Esophagus (tissue), 2 donors: Measurements from ENCODE around the gene RCVRN. TPM values are rescaled to one million over a fixed set of nuclear protein-coding genes. Genes with fewer than 3 reads are reported as not detected.
"Not testable (repeated sequence)": the region's sequence is repeated elsewhere in the genome, so short reads cannot be mapped to it uniquely, and the experiment has no call there.

Experiments used
- H3K27ac ChIP-seq, 2 donors: one replicate each; pipeline ENCODE4 v1.5.1; 2013; ENCODE audit warnings: low read depth in 2 of 2, mild to moderate bottlenecking in 2 of 2, inconsistent platforms in 1 of 2, low read length in 1 of 2, moderate library complexity in 1 of 2
- H3K27me3 ChIP-seq, 2 donors: one replicate each; pipeline ENCODE4 v1.6.1; 2013; ENCODE audit warnings: low read length in 2 of 2, control low read depth in 1 of 2, mild to moderate bottlenecking in 1 of 2; ENCODE audit not compliant: insufficient read depth in 2 of 2, control insufficient read depth in 1 of 2
- H3K36me3 ChIP-seq, 2 donors: one replicate each; pipeline ENCODE4 v1.6.1; 2013; ENCODE audit warnings: low read length in 1 of 2; ENCODE audit not compliant: control insufficient read depth in 2 of 2, insufficient read depth in 2 of 2
- H3K4me1 ChIP-seq, 2 donors: one replicate each; pipeline ENCODE4 v1.6.1; 2013; ENCODE audit warnings: low read length in 1 of 2; ENCODE audit not compliant: control insufficient read depth in 2 of 2, insufficient read depth in 2 of 2
- H3K4me3 ChIP-seq, 2 donors: one replicate each; pipeline ENCODE4 v1.5.1; 2013; ENCODE audit warnings: low read length in 2 of 2, mild to moderate bottlenecking in 2 of 2, low read depth in 1 of 2, moderate library complexity in 1 of 2
- H3K9me3 ChIP-seq, 2 donors: one replicate each; pipeline ENCODE4 v1.6.1; 2013; ENCODE audit warnings: mild to moderate bottlenecking in 2 of 2, low read depth in 1 of 2, low read length in 1 of 2, moderate library complexity in 1 of 2; ENCODE audit not compliant: control insufficient read depth in 2 of 2, insufficient read depth in 1 of 2
- WGBS, 2 donors: extraction: QIAGEN DNeasy Blood & Tissue Kit; methylation state at CpG; one replicate each; pipeline ENCODE4 v1.1.7; 2013; 5-methylcytosine and 5-hydroxymethylcytosine counted together
- polyA plus RNA-seq, 2 donors: library from polyadenylated mRNA; stranded (reverse); fragments of 200-250 nt; gene quantifications; one replicate each; pipeline ENCODE4 v1.2.3, GENCODE V29; 2013
- donor health status: healthy with polysubstance abuse.
- donor health status: Bipolar disorder and iron deficiency.

RCVRN gene
- polyA plus RNA-seq, 2 donors, result 0.01 to 0.18 TPM

DNA sequence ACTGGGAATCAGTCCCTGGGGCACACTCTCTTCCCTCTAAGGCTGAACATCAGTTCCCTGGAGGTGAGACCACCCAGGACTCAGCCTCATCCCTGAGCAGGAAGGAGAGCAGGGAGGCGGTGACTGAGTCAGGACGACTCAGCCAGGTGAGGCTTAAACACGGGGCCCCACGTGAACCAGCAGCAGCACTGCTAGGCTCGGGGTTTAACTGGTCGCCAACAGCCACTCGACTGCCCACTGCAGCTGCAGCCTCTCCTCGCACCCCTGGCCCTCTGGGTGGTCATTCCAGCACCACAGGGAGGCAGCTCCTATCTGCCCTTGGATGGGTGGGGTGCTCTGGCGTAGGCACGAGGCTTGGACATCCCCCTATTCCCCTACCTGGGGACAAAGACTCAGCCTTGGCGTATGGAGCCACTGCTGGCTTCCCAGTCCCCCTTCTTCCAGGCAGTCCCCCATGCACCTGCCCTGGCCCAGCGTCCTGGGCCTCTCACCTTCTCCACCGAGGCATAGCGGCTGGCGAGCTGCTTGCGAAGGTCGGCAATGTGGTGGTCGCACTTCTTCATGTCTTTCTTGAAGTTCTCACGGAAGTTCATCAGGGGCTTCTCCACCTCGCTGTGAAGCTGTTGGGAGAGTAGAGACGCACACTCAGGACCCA lies 21.2 kb upstream of the RCVRN start:
- H3K27me3 ChIP-seq, result no peaks in the 10 kb centered on the region
- no peaks in the 10 kb centered on the region for H3K4me1 ChIP-seq
- WGBS, 2 donors, result 82 to 84% methylated on average over 21 of the region's 21 CpGs
- H3K9me3 ChIP-seq, result no peaks in the 10 kb centered on the region
- no peak overlapping the region for H3K4me3 ChIP-seq
- peaks cover 0 to 2% of the 10 kb centered on the region in 2 donors for H3K36me3 ChIP-seq
- no peak overlapping the region for H3K27ac ChIP-seq

DNA sequence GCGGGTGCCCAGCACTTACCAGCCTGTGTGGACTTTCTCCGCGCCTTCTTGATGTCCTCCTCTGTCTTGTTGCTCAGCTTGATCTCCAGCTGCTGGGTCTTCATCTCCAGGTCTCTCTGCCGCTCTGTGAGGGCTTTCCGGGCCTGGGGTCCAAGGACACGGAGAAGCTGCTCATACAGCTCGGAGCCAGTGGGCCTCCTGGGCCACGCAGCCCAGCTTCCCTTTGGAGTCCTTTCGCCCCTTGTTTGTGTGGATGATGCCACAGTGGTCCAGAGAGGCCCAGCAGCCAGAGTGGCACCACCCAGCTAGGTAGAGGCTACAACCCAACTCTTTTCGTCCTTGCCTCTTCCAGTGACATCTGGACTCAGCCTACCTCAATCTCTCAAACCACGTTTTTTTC lies 20.4 kb upstream of the RCVRN start:
- 91 to 92% methylated on average over 11 of the region's 11 CpGs for WGBS, 2 donors
- no peak overlapping the region for H3K27ac ChIP-seq

GRCh38 chr17:9924735-9925191 lies 19.7 kb upstream of the RCVRN start:
- 18 to 20% methylated on average over 6 of the region's 6 CpGs for WGBS, 2 donors
- no peak overlapping the region for H3K27ac ChIP-seq

More for the DNA sequence above, 20.4 kb upstream of the RCVRN start:
- H3K9me3 ChIP-seq, result no peaks in the 10 kb centered on the region
- peaks cover 0 to 2% of the 10 kb centered on the region in 2 donors for H3K36me3 ChIP-seq
- no peaks in the 10 kb centered on the region for H3K4me1 ChIP-seq
- no peaks in the 10 kb centered on the region for H3K27me3 ChIP-seq
- no peak overlapping the region for H3K4me3 ChIP-seq

DNA sequence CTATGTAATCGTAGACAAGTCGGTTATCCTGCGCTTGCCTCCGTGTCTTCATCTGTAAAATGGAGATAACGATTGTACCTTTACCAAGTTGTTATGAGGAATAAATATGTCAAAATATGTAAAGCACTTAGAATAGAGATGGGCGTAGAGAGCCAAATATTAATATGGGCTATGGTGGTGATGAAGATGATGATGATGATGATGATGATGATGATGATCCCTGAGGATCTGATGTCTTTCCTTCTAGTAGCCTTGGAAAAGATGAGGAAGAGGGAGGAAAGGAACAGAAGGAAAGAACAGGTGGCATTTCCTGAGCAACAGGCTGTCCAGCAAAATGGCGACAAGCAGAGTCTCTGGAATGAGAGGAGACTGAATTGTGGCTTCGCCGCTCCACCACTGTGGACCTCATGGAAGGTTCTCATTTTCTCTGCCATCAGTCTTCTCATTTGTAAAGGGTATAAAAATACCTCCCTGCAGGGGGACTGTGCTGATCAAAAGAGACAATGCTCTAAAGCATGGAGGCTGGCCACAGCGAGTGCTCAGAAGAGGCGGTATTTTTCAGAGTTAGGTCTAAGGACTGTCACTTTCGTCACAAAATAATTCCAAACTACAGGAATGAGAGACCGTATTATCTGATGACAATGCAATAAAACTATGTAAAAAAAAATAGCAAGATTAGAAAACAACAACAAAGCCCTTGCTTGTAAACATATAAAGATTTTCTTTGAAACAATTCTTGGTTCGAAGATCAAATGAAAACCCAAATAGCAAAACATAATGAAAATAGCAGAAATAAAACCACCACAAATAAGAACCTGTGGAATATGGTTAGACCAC lies 17.2 kb upstream of the RCVRN start:
- no peak overlapping the region for H3K27ac ChIP-seq
- no peaks in the 10 kb centered on the region for H3K27me3 ChIP-seq
- H3K36me3 ChIP-seq, result peaks cover 0 to 9% of the 10 kb centered on the region in 2 donors
- peaks cover 0 to under 1% of the 10 kb centered on the region in 2 donors for H3K9me3 ChIP-seq
- WGBS, 2 donors, result 92 to 95% methylated on average over 14 of the region's 14 CpGs
- no peak overlapping the region for H3K4me3 ChIP-seq
- no peaks in the 10 kb centered on the region for H3K4me1 ChIP-seq

More at GRCh38 chr17:9924735-9925191, 19.7 kb upstream of the RCVRN start:
- no peaks in the 10 kb centered on the region for H3K9me3 ChIP-seq
- no peaks in the 10 kb centered on the region for H3K4me1 ChIP-seq
- H3K27me3 ChIP-seq, result no peaks in the 10 kb centered on the region
- H3K4me3 ChIP-seq, result no peak overlapping the region
- H3K36me3 ChIP-seq, result peaks cover 0 to 3% of the 10 kb centered on the region in 2 donors

- H3K36me3 ChIP-seq, result peaks cover 0 to 12% of the 10 kb centered on the region in 2 donors
- WGBS, 2 donors, result 89 to 94% methylated on average over 13 of the region's 13 CpGs
- not testable (repeated sequence) for H3K4me1 ChIP-seq, H3K27me3 ChIP-seq, H3K27ac ChIP-seq, H3K9me3 ChIP-seq, H3K4me3 ChIP-seq
These were observed 16.1 kb upstream of the RCVRN start for GRCh38 chr17:9921216-9921615.

GRCh38 chr17:9918804-9919352 lies 13.8 kb upstream of the RCVRN start:
- Histone ChIP-seq H3K36me3 (peaks cover 4 to 11% of the 10 kb centered on the region in 2 donors), H3K27ac (no peak overlapping the region), H3K4me1 (no peaks in the 10 kb centered on the region), H3K4me3 (no peak overlapping the region), H3K9me3 (peaks cover 0 to 2% of the 10 kb centered on the region in 2 donors), H3K27me3 (no peaks in the 10 kb centered on the region)
- 81 to 87% methylated on average over 5 of the region's 5 CpGs for WGBS, 2 donors

DNA sequence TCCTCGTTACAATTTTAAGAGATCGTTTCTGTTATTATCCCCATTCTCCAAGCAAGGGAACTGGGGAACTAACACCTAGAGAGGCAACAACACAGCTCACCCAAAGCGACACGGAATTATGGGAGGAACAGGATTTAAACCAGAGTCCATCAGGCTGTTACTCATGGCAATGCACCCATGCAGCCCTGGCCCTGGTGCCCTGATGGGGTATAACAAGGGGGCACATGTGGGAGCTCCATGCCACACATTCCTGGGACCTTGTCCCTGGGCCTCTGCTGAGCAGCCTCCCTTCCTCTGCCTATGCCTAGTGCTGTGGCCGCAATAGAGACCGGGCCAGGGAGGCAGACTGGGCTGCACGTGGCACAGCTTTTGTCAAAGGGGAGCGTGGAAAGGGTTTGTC lies 13.3 kb upstream of the RCVRN start:
- Histone ChIP-seq H3K9me3 (peaks cover 0 to 2% of the 10 kb centered on the region in 2 donors), H3K4me1 (no peaks in the 10 kb centered on the region), H3K27ac (no peak overlapping the region), H3K4me3 (no peak overlapping the region), H3K27me3 (no peaks in the 10 kb centered on the region), H3K36me3 (peaks cover 4 to 11% of the 10 kb centered on the region in 2 donors)
- 90 to 92% methylated on average over 8 of the region's 8 CpGs for WGBS, 2 donors

- peaks cover 4 to 11% of the 10 kb centered on the region in 2 donors for H3K36me3 ChIP-seq
- H3K27ac ChIP-seq, result no peak overlapping the region
- no peak overlapping the region for H3K4me3 ChIP-seq
- WGBS, 2 donors, result 81 to 86% methylated on average over 19 of the region's 19 CpGs
- H3K27me3 ChIP-seq, result no peaks in the 10 kb centered on the region
- H3K4me1 ChIP-seq, result no peaks in the 10 kb centered on the region
- peaks cover 0 to 2% of the 10 kb centered on the region in 2 donors for H3K9me3 ChIP-seq
These were observed 12.7 kb upstream of the RCVRN start for GRCh38 chr17:9917801-9918200.

DNA sequence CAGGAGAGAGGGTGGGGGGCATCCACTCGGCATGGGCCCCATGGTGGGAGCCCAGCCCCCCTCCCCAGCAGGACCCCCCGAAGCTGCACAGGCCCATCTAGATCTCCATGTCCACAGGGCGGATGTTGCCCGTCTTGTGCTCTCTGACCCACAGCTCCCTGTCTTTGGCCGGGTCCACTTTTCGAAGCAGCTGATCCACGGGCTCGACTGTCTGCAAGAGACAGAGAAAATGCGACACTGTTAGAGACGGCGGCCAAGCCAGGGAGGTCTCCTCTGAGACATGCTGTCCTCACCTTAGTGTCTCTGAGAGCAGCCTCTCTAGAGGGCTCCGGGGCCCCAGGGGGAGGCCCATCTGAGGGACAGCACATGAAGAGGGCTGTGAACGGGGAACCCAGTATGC lies 12.1 kb upstream of the RCVRN start:
- H3K4me3 ChIP-seq, result no peak overlapping the region
- H3K4me1 ChIP-seq, result no peaks in the 10 kb centered on the region
- no peak overlapping the region for H3K27ac ChIP-seq
- H3K27me3 ChIP-seq, result no peaks in the 10 kb centered on the region
- H3K9me3 ChIP-seq, result peaks cover 0 to 2% of the 10 kb centered on the region in 2 donors
- 85 to 88% methylated on average over 13 of the region's 13 CpGs for WGBS, 2 donors
- peaks cover 4 to 11% of the 10 kb centered on the region in 2 donors for H3K36me3 ChIP-seq
